Activated CD8-positive, alpha-beta memory T cell treated with anti-CD3 and anti-CD28 coated beads for 36 hours (primary cell): ENCODE results near the gene CCDC81. TPM values are rescaled to one million over a fixed set of nuclear protein-coding genes. Genes with fewer than 3 reads are reported as not detected.
"Not testable (repeated sequence)": the region's sequence is repeated elsewhere in the genome, so short reads cannot be mapped to it uniquely, and the experiment has no call there.

Experiments used
- CTCF ChIA-PET: fragments of 350-600 bp; sonication (Branson Sonifier 250); formaldehyde crosslinking; loops from one replicate; lab custom pipeline; 2021; ENCODE audit warnings: antibody characterized with exemption; lab: Charles Lee
- POLR2A ChIA-PET: fragments of 350-600 bp; sonication (Branson Sonifier 250); formaldehyde crosslinking; loops from one replicate; lab custom pipeline; 2021; ENCODE audit warnings: antibody characterized with exemption; lab: Charles Lee
- total RNA-seq, 2 experiments: library from RNA; stranded (reverse); gene quantifications; one replicate each; pipeline ENCODE4 v1.2.3, GENCODE V29; 2021

The CCDC81 gene
- total RNA-seq, 2 experiments from 2014 or later: 0.13 to 0.32 TPM

- ChIA-PET CTCF (no interaction called here), POLR2A (no interaction called here)
Measured at GRCh38 chr11:86427441-86427840, 52.8 kb downstream of the CCDC81 start.

GRCh38 chr11:86431258-86431657 lies 56.6 kb downstream of the CCDC81 start:
- POLR2A ChIA-PET: no interaction called here
- CTCF ChIA-PET: no interaction called here

DNA sequence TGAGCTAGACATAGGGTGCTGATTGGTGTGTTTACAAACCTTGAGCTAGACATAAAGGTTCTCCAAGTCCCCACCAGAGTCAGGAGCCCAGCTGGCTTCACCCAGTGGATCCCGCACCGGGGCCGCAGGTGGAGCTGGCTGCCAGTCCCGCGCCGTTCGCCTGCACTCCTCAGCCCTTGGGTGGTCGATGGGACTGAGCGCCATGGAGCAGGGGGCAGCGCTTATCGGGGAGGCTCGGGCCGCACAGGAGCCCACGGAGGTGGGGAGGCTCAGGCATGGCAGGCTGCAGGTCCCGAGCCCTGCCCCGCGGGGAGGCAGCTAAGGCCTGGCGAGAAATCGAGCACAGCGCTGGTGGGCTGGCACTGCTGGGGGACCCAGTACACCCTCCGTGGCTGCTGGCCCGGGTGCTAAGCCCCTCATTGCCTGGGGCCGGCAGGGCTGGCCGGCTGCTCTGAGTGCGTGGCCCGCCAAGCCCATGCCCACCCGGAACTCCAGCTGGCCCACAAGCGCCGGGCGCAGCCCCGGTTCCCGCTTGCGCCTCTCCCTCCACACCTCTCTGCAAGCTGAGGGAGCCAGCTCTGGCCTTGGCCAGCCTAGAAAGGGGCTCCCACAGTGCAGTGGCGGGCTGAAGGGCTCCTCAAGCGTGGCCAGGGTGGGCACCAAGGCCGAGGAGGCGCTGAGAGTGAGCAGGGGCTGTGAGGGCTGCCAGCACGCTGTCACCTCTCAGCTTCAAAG lies 58.8 kb downstream of the CCDC81 start:
- POLR2A ChIA-PET, CTCF ChIA-PET: not testable (repeated sequence)

- ChIA-PET POLR2A (no interaction called here), CTCF (interaction anchor here (0.7 kb wide), 1 partner anchor 172 kb away, joined by 3 read pairs; no protein-coding TSS in a partner anchor)
Measured at GRCh38 chr11:86435711-86436110, 61.0 kb downstream of the CCDC81 start.

- CTCF ChIA-PET: interaction anchor here (0.7 kb wide), 1 partner anchor 584 kb away, joined by 3 read pairs; the partner anchor contains the start of gene CCDC83
- POLR2A ChIA-PET: no interaction called here
Measured at GRCh38 chr11:86438685-86439084, 64.0 kb downstream of the CCDC81 start.

GRCh38 chr11:86440305-86440716 lies 65.6 kb downstream of the CCDC81 start:
- ChIA-PET CTCF (no interaction called here), POLR2A (no interaction called here)

GRCh38 chr11:86440843-86441242 lies 66.2 kb downstream of the CCDC81 start:
- POLR2A ChIA-PET: no interaction called here
- CTCF ChIA-PET: no interaction called here

- ChIA-PET CTCF (interaction anchor here (1.2 kb wide), 1 partner anchor 13 kb away, joined by 3 read pairs; no protein-coding TSS in a partner anchor), POLR2A (no interaction called here)
Measured at GRCh38 chr11:86442420-86442819, 67.7 kb downstream of the CCDC81 start.

- ChIA-PET CTCF (interaction anchor here (1.2 kb wide), 1 partner anchor 13 kb away, joined by 3 read pairs; no protein-coding TSS in a partner anchor), POLR2A (no interaction called here)
Measured at GRCh38 chr11:86442827-86443226, 68.1 kb downstream of the CCDC81 start.

GRCh38 chr11:86443415-86443814 lies 68.7 kb downstream of the CCDC81 start:
- CTCF ChIA-PET: no interaction called here
- POLR2A ChIA-PET: no interaction called here

DNA sequence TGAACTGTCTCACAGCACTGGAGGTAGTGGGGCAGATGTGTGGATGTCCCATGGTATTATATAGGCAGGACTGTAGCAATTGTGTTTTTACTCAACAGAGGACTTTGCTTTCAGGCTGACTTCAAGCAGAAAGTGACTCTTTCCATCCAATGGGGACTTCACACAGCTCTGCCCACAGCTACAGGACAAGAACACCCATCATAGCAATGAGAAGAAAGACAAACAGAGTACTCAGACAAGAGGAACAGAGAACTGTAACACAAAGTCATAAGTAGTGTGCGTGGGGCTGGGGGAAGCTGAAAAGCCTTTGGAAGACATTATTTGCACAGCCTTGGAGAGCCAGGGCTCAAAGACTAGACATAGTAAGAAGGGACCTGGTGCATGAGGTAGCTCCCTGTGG lies 70.3 kb downstream of the CCDC81 start:
- CTCF ChIA-PET: no interaction called here
- POLR2A ChIA-PET: no interaction called here

DNA sequence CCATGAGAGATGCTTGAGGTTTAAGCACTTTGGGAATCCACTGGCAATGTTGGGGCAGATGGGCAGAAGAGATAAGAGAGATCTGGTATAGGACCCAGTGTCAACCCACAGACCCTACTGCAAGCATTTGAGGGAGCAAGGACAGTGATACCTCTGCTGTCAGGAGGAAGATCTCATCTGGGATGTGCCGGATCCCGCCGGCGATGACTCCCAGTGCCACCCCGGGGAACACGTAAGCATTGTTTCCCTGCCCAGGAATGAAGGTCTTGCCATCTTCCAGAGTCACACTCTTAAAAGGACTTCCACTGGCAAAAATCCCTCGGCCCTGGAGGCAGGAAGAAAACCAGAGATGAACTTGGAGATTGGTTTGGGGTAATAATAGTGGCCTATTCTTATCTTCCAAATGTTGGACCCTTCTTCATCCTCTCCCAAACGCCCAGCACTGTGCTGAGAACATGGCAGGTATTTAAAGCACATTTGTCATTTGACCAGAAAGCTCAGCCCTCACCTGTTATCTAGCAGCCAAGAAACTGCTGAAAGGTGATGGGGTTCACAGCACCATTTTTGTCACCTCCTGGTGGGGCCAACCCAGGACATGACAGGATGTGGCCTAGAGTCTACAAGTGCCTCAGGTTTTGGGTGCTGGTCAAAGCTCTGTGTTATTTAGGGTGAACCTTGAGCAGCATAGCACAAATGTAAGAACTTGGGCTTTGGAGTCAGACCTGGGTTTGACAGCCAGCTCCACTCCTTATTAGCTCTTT lies 71.7 kb downstream of the CCDC81 start:
- CTCF ChIA-PET: no interaction called here
- POLR2A ChIA-PET: no interaction called here

DNA sequence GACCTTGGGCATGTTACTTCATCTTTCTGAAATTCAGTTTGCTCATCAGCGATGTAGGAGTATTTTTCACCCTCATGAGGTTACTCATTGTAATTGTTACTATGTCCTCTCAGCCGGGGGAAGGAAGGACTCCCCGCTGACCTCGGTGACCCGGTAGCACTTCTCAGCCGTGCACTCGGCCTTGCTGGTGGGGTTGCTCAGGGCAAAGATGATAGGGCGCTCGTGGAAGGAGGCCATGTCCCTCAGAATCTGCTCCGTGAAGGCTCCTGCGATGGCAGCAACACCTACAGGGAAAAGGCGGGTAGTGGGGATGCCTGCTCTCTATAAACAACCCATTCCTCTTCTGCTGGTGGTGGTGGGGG lies 72.2 kb downstream of the CCDC81 start:
- ChIA-PET POLR2A (no interaction called here), CTCF (no interaction called here)

DNA sequence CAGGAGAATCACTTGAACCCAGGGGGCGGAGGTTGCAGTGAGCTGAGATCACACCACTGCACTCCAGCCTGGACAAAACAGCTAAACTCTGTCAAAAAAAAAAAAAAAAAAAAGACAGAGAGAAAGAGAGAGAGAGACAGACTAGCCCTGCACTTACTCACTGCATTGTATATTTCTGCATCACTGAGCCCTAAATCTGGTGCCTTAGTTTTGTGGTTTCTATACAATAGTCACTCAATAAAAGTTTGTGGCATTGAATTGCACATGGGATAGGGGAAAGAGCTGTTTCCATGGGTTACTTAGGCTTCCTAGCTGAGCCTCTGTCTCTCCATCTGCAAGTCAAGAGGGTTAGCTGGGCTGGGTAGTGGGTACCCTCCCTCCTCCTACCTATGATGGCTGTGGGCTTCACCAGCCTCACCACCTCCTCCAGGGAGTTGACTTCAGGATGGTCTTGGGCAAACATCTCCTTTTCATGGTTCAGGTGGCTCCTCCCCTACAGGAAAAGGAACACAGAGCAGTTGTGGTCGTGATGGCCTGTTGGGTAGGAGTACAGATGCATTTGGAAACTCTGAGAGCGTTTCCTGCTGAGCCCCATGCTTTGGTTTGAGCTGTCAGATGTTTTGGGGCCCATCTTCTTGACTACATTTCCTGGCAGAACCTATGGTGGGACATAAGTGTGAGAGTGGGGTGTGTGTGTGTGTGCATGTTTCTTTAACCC lies 73.2 kb downstream of the CCDC81 start:
- ChIA-PET POLR2A (interaction anchor here (0.6 kb wide), 1 partner anchor 561 kb away, joined by 3 read pairs; no protein-coding TSS in a partner anchor), CTCF (interaction anchor here (0.9 to 1.0 kb wide), 2 partner anchors 9 to 146 kb away, joined by 3 read pairs; no protein-coding TSS in a partner anchor)

- ChIA-PET CTCF (interaction anchor here (0.8 kb wide), 1 partner anchor 159 kb away, joined by 3 read pairs; no protein-coding TSS in a partner anchor), POLR2A (interaction anchor here (0.5 kb wide), 1 partner anchor 300 kb away, joined by 3 read pairs; no protein-coding TSS in a partner anchor)
Measured at GRCh38 chr11:86449993-86450629, 75.4 kb downstream of the CCDC81 start.

DNA sequence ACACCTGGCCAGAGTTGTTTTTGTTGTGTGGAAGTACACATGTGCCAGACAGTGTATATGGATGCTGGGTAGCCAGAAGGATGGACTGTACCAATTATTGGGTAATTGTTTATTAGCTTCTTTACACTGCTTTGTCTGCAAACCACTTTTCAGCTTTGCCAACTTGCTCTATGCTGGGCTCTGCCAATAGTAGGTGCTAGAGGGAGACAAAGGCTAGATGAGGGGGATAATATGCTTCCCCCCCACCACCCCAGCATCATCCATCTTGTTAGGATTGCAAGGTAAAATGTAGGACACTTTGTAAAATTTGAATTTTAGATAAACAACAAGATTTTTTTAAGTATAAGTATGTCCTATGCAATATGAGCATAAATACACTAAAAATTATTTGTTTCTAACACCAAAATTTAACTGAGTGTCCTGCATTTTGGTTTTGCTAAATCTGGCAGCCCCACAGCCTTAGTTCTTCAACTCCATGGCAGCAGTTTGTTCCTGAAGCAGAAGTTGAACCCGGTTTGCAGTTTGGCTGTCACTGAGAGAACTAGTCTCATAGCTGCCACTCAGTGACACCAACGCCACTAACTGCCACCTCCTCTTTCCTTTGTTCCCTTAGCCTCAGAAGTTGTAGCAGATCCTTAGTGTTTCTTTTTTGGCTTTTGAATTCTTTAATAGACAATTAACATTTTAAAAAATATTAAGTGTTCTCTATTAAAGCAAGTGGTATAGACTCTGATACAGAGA lies 78.8 kb downstream of the CCDC81 start:
- POLR2A ChIA-PET: no interaction called here
- CTCF ChIA-PET: interaction anchor here (1.2 to 4.0 kb wide), 2 partner anchors 155 to 364 kb away, joined by 5 to 19 read pairs; no protein-coding TSS in a partner anchor

DNA sequence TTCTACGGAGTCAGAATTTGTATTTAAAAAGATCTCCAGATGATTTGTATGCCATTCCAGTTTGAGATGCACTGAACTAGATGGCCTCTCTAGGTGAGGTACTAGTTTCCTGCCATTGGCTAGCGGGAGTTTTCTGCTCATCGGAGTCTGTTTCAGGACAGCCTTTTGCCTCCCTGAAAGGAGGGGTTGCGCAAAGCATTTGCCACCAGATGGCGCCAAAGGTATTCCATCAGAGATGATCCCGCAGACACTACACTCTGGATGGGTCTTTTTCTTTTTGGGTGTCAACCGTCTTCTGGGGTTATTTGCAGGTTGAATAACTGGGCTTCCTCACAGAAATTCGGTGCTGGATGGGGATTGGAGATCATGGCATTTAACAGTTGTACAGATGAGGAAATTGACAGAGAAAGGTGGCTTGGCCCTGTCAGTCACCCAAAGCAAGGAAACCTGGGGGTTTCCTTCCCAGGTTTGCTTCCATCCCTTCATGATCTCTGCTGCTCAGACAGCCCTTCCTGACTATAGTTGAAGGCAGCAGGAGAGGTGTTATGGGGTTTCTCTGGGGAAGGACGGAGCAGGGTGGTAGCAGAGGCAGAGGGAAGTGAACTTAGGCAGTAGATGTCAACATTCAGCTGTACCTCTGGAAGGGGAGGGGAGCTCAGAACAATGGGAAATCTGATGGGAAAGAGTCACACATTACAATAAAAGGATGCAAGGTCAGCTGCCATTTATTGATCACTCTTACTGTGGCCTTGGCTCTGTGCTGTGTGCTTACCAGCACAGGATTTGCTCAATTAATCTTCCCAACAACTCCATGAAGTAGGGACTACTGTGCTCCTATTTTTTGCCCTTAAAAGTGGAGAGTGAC lies 81.6 kb downstream of the CCDC81 start:
- POLR2A ChIA-PET: no interaction called here
- CTCF ChIA-PET: interaction anchor here (0.7 to 4.0 kb wide), 7 partner anchors 8 to 365 kb away, joined by 3 to 19 read pairs (median 4); no protein-coding TSS in a partner anchor
